GM12878 (cell line): ENCODE measurements around the gene TBC1D20. TPM values are rescaled to one million over a fixed set of nuclear protein-coding genes. Genes with fewer than 3 reads are reported as not detected.

Experiments
- ATAC-seq: fragments of 200-7000 bp; cut with Tn5 transposase; 3 replicates; pipeline ENCODE4 v1.9.1; 2020; ENCODE audit warnings: mild to moderate bottlenecking, moderate library complexity
- BruUV-seq: library from RNA; stranded (reverse); fragments of 400-500 nt; replicated peaks from 2 replicates; lab custom pipeline; 2021; lab: Mats Ljungman, UMichigan
- CTCF ChIA-PET: fragments of 300-600 bp; sonication (Branson Sonifier 250); formaldehyde crosslinking; extraction: SDS; loops from one replicate; lab custom pipeline; 2021; ENCODE audit warnings: inconsistent platforms; lab: Yijun Ruan, JAX
- POLR2A ChIA-PET: fragments of 350-600 bp; formaldehyde crosslinking; extraction: SDS; loops from one replicate; lab custom pipeline; 2021; ENCODE audit warnings: inconsistent platforms; lab: Charles Lee
- RAD21 ChIA-PET: fragments of 300-600 bp; sonication (Branson Sonifier 250); formaldehyde crosslinking; loops from one replicate; lab custom pipeline; 2023; ENCODE audit warnings: antibody characterized with exemption; ENCODE audit not compliant: unreplicated experiment; lab: Charles Lee
- SMC1A ChIA-PET: fragments of 300-600 bp; sonication (Branson Sonifier 250); formaldehyde crosslinking; loops from one replicate; lab custom pipeline; 2023; ENCODE audit not compliant: unreplicated experiment, uncharacterized antibody; lab: Charles Lee
- DNase-seq: peaks from one replicate; pipeline ENCODE4 v3.0.0-alpha.2; 2011; ENCODE audit warnings: low read depth, low spot score
- FAIRE-seq: peaks from 3 replicates; lab custom pipeline; 2011; peaks lifted over from hg19 to GRCh38; lab: Jason Lieb, UNC
- H2AFZ ChIP-seq: 2 replicates; pipeline ENCODE4 v1.6.0; 2011; ENCODE audit warnings: low read depth, low read length, control low read depth; ENCODE audit not compliant: control insufficient read depth
- H3K27ac ChIP-seq: 2 replicates; pipeline ENCODE4 v1.5.1; 2011; ENCODE audit warnings: control low read depth; ENCODE audit not compliant: control insufficient read depth, insufficient read depth
- H3K27me3 ChIP-seq, 2 experiments: replicated peaks in 1 of 2; 2 replicates each; pipeline versions ENCODE4 v1.6.0 to v1.6.1; 2011; ENCODE audit warnings: low read length in 1 of 2; ENCODE audit not compliant: control insufficient read depth in 2 of 2, insufficient read depth in 2 of 2
- H3K36me3 ChIP-seq, 2 experiments: 2 replicates each; pipeline ENCODE4 v1.5.1; 2011; ENCODE audit warnings: low read length in 1 of 2; ENCODE audit not compliant: control insufficient read depth in 2 of 2, insufficient read depth in 2 of 2
- H3K4me1 ChIP-seq: 2 replicates; pipeline ENCODE4 v1.6.1; 2011; ENCODE audit warnings: mild to moderate bottlenecking, low read length, moderate library complexity, mixed read lengths; ENCODE audit not compliant: control insufficient read depth, insufficient read depth
- H3K4me2 ChIP-seq: 2 replicates; pipeline ENCODE4 v1.6.0; 2011; ENCODE audit warnings: control low read depth; ENCODE audit not compliant: control insufficient read depth, insufficient read depth
- H3K4me3 ChIP-seq: fragments of 200-600 bp; sonication (generic); 2 replicates; pipeline ENCODE4 v1.5.1; 2016
- H3K79me2 ChIP-seq: 2 replicates; pipeline ENCODE4 v1.6.0; 2011; ENCODE audit warnings: low read length; ENCODE audit not compliant: control insufficient read depth, insufficient read depth
- H3K9ac ChIP-seq: 2 replicates; pipeline ENCODE4 v1.8.0; 2011; ENCODE audit warnings: low read length, control low read depth, mixed read lengths; ENCODE audit not compliant: control insufficient read depth, insufficient read depth
- H3K9me3 ChIP-seq: replicated peaks from 3 replicates; pipeline ENCODE4 v1.5.1; 2011; ENCODE audit warnings: mild to moderate bottlenecking, low read length; ENCODE audit not compliant: control insufficient read depth, insufficient read depth
- H4K20me1 ChIP-seq: 2 replicates; pipeline ENCODE4 v1.6.0; 2011; ENCODE audit not compliant: control insufficient read depth, insufficient read depth
- EGR1 ChIP-seq, 2 experiments: IDR thresholded peaks; 1 replicate in 1 of 2; 2 replicates in 1 of 2; pipeline ENCODE4 v1.6.1; 2011 to 2012; ENCODE audit warnings: low read depth in 2 of 2, low read length in 2 of 2, borderline replicate concordance in 1 of 2, mild to moderate bottlenecking in 1 of 2, moderate library complexity in 1 of 2
- RAD21 ChIP-seq: IDR thresholded peaks from 2 replicates; pipeline ENCODE4 v1.6.1; 2011; ENCODE audit warnings: mild to moderate bottlenecking, low read depth, low read length, moderate library complexity; ENCODE audit not compliant: insufficient read depth
- SUPT20H ChIP-seq: IDR thresholded peaks from 2 replicates; pipeline ENCODE4 v1.6.1; 2011; ENCODE audit warnings: low read depth, mild to moderate bottlenecking, low read length, moderate library complexity, borderline replicate concordance; ENCODE audit not compliant: control insufficient read depth
- ZNF687 ChIP-seq: fragments of 450-650 bp; IDR thresholded peaks from 2 replicates; pipeline ENCODE4 v1.6.1; 2017; ENCODE audit warnings: mild to moderate bottlenecking, moderate library complexity
- WGBS: methylation state at CpG from one replicate; pipeline ENCODE4 v1.1.6; 2016; ENCODE audit warnings: low lambda C conversion rate; ENCODE audit not compliant: insufficient replicate concordance, insufficient coverage; ENCODE audit errors: missing lambda C conversion rate; 5-methylcytosine and 5-hydroxymethylcytosine counted together
- in situ Hi-C: fragments of 300-500 bp; cut with MboI; formaldehyde crosslinking; loops from 9 replicates; pipeline ENCODE4 v1.14.3; 2018; ENCODE audit warnings: mixed read lengths
- intact Hi-C: fragments of 100-400 bp; cut with micrococcal nuclease; formaldehyde crosslinking; loops from one replicate; pipeline ENCODE4 v1.14.2; 2022; ENCODE audit not compliant: unreplicated experiment
- polyA plus RNA-seq, 11 experiments: library from polyadenylated mRNA; depleted of rRNA in 4 of 11; unstranded in 6 of 11; stranded (reverse) in 5 of 11; fragments of >200 nt; fragmentation: Nextera tagmentation in 4 of 11; fragmentation: Illumina TruSeq in 1 of 11; extraction: Ambion mirVana in 4 of 11; extraction: Trizol in 1 of 11; gene quantifications; 1 replicate in 1 of 11; 2 replicates in 10 of 11; pipeline versions ENCODE4 v1.2.1 to v1.2.3, GENCODE V29; 2011 to 2016; ENCODE audit warnings: inconsistent platforms in 2 of 11, missing spikeins in 2 of 11, low read depth in 1 of 11
- total RNA-seq, 4 experiments: library from RNA; depleted of rRNA in 3 of 4; stranded (reverse); fragments of >200 nt in 3 of 4; fragmentation: Illumina TruSeq in 1 of 4; extraction: Trizol in 1 of 4; gene quantifications; 2 replicates each; pipeline versions ENCODE4 v1.2.1 to v1.2.3, GENCODE V29; 2013 to 2021

The TBC1D20 gene
- total and polyA plus RNA-seq, 10 of the 15 experiments (the other 5 are each of a cell fraction or from before 2014, with no cell fraction given) = 4.3 to 17.9 (median 11.2) TPM

GRCh38 chr20:437787-438486 lies 24.4 kb downstream of the TBC1D20 start:
- SMC1A ChIA-PET = interaction anchor here (0.6 to 1.5 kb wide), 2 partner anchors 82 to 332 kb away, joined by 3 to 5 read pairs; no protein-coding TSS in a partner anchor
- Histone ChIP-seq H4K20me1 (no peaks in the 10 kb centered on the region), H3K27ac (peak overlapping the region; percentile 27), H2AFZ (no peak overlapping the region), H3K9ac (no peak overlapping the region), H3K36me3 (peaks cover 24 to 43% of the 10 kb centered on the region in 2 experiments), H3K4me3 (no peak overlapping the region), H3K27me3 (no peaks in the 10 kb centered on the region), H3K4me2 (peak overlapping the region; percentile 51), H3K9me3 (no peaks in the 10 kb centered on the region), H3K4me1 (peaks cover 43% of the 10 kb centered on the region), H3K79me2 (no peaks in the 10 kb centered on the region)
- POLR2A ChIA-PET = interaction anchor here (0.5 kb wide), 1 partner anchor 44 kb away, joined by 6 read pairs; no protein-coding TSS in a partner anchor
- DNase-seq = no peak
- FAIRE-seq = no peak
- no peak for TF ChIP-seq EGR1 (IDR thresholded peaks at IDR 0.05; ENCODE audit: borderline replicate concordance in 1 of 2, low read depth in 2 of 2, low read length in 2 of 2)
- CTCF ChIA-PET = interaction anchor here (0.8 to 1.5 kb wide), 3 partner anchors 22 to 83 kb away, joined by 3 to 4 read pairs (median 4); no protein-coding TSS in a partner anchor
- in situ Hi-C loops (no loop called here), intact Hi-C loops (no loop called here)
- RAD21 ChIA-PET = no interaction called here
- no peak for ATAC-seq
- BruUV-seq = no TSS peak
- 18% methylated on average over 6 of the region's 6 CpGs for WGBS

DNA sequence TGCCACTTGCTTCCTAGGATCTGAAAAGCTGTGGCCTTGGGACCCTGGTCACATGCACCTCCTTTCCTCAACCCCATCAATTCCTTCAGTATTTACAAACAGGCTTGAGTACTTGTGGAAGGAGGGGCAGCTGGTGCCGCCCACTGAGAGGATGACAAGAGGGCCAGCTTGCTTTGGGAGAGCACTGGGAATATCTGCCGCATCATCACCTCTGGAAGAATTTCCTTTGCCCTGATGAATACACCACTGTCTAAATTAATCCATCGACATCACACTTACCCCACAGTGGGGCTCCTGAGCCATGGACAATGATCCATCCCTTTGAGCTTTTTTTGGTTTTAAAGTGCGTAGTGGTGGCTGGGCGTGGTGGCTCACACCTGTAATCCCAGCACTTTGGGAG lies 25.9 kb downstream of the TBC1D20 start:
- ATAC-seq (no peak), FAIRE-seq (no peak), DNase-seq (no peak)
- ChIA-PET CTCF (no interaction called here), SMC1A (no interaction called here), POLR2A (no interaction called here), RAD21 (no interaction called here)
- no peak overlapping the region for H3K4me2 ChIP-seq
- H3K4me3 ChIP-seq = no peak overlapping the region
- H3K4me1 ChIP-seq = peaks cover 44% of the 10 kb centered on the region
- H3K9ac ChIP-seq = no peak overlapping the region
- BruUV-seq = no TSS peak
- TF ChIP-seq ZNF687 (no peak), SUPT20H (no peak), RAD21 (no peak)
- H3K27ac ChIP-seq = no peak overlapping the region
- H3K36me3 ChIP-seq = peaks cover 24 to 39% of the 10 kb centered on the region in 2 experiments
- WGBS = 100% methylated on average over 5 of the region's 5 CpGs
- no peaks in the 10 kb centered on the region for H3K9me3 ChIP-seq
- no peak overlapping the region for H2AFZ ChIP-seq
- in situ Hi-C loops (no loop called here), intact Hi-C loops (no loop called here)
- no peaks in the 10 kb centered on the region for H3K79me2 ChIP-seq
- H3K27me3 ChIP-seq = no peaks in the 10 kb centered on the region
- no peaks in the 10 kb centered on the region for H4K20me1 ChIP-seq
